Karpas-422 (cell line): ENCODE results near the gene RNF10. TPM values are rescaled to one million over a fixed set of nuclear protein-coding genes. Genes with fewer than 3 reads are reported as not detected.
"Not testable (repeated sequence)": the region's sequence is repeated elsewhere in the genome, so short reads cannot be mapped to it uniquely, and the experiment has no call there.

Source experiments
- DNase-seq: peaks from one replicate; pipeline ENCODE4 v3.0.0-alpha.2; 2015
- H2AFZ ChIP-seq: fragments of 200-600 bp; sonication (generic); 2 replicates; pipeline ENCODE4 v1.6.1; 2014; ENCODE audit warnings: antibody characterized with exemption, low read length, mixed read lengths
- H3K27ac ChIP-seq: fragments of 200-600 bp; sonication (generic); 2 replicates; pipeline ENCODE4 v1.5.1; 2014; ENCODE audit warnings: mild to moderate bottlenecking, low read length, moderate library complexity
- H3K27me3 ChIP-seq: fragments of 200-600 bp; sonication (generic); 2 replicates; pipeline ENCODE4 v1.6.1; 2014; ENCODE audit warnings: low read length, mixed read lengths
- H3K36me3 ChIP-seq: fragments of 200-600 bp; sonication (generic); 2 replicates; pipeline ENCODE4 v1.6.1; 2014; ENCODE audit warnings: low read length, mixed read lengths; ENCODE audit not compliant: insufficient read depth
- H3K4me1 ChIP-seq: fragments of 200-600 bp; sonication (generic); 2 replicates; pipeline ENCODE4 v1.6.1; 2014; ENCODE audit warnings: mild to moderate bottlenecking, low read length, mixed read lengths
- H3K4me2 ChIP-seq: fragments of 200-600 bp; sonication (generic); 2 replicates; pipeline ENCODE4 v1.6.1; 2014; ENCODE audit warnings: low read length, low read depth, mild to moderate bottlenecking; ENCODE audit not compliant: poor library complexity, severe bottlenecking
- H3K4me3 ChIP-seq: fragments of 200-600 bp; sonication (generic); 2 replicates; pipeline ENCODE4 v1.5.1; 2014; ENCODE audit warnings: mild to moderate bottlenecking, antibody characterized with exemption, low read length, mixed read lengths
- H3K79me2 ChIP-seq: fragments of 200-600 bp; sonication (generic); 2 replicates; pipeline ENCODE4 v1.6.1; 2014; ENCODE audit warnings: mild to moderate bottlenecking, low read length, mixed read lengths
- H3K9ac ChIP-seq: fragments of 200-600 bp; sonication (generic); 2 replicates; pipeline ENCODE4 v1.6.0; 2014; ENCODE audit warnings: low read length
- H3K9me2 ChIP-seq: fragments of 200-600 bp; sonication (generic), shearing (Covaris generic); replicated peaks from 2 replicates; pipeline ENCODE4 v1.6.0; 2014; ENCODE audit warnings: mild to moderate bottlenecking, low read length, moderate library complexity; ENCODE audit not compliant: insufficient read depth
- H3K9me3 ChIP-seq: fragments of 300-700, 200-600 bp; sonication (generic); 2 replicates; pipeline ENCODE4 v1.6.1; 2014; ENCODE audit warnings: low read length, mixed read lengths
- H4K20me1 ChIP-seq: fragments of 200-600 bp; sonication (generic); 2 replicates; pipeline ENCODE4 v1.6.1; 2014; ENCODE audit warnings: mild to moderate bottlenecking, antibody characterized with exemption, low read length, low read depth; ENCODE audit not compliant: insufficient read depth
- small RNA-seq: library from RNA; depleted of rRNA; stranded (forward); fragments of <200 nt; gene quantifications from one replicate; pipeline ENCODE3, GENCODE V24; 2014
- total RNA-seq: library from RNA; depleted of rRNA; stranded (reverse); fragments of >200 nt; shearing (Covaris generic); gene quantifications from 2 replicates; pipeline ENCODE4 v1.2.3, GENCODE V29; 2014; ENCODE audit warnings: low replicate concordance; rRNA removed

Gene RNF10
- total RNA-seq, 1 experiment from 2014 or later = 59.8 TPM

DNA sequence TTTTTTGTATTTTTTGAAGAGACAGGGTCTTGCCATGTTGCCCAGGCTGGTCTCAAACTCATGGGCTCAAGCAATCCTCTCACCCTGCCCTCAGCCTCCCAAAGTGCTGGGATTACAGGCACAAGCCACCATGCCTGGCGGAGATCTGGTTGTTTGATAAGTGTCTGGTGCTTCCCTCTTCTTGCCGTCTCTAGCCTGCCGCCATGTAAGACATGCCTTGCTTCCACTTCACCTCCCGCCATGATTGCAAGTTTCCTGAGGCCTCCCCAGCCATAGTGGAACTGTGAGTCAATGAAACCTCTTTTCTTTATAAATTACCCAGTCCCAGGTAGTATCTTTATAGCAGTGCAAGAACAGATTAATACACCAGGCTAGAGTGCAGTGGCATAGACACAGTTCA, 83.6 kb downstream of the RNF10 start:
- not testable (repeated sequence) for H3K9ac ChIP-seq, H3K4me2 ChIP-seq, DNase-seq, H3K4me1 ChIP-seq, H3K4me3 ChIP-seq, H3K27me3 ChIP-seq, H3K79me2 ChIP-seq, H3K9me2 ChIP-seq, H3K27ac ChIP-seq, H3K36me3 ChIP-seq, H3K9me3 ChIP-seq, H2AFZ ChIP-seq, H4K20me1 ChIP-seq

DNA sequence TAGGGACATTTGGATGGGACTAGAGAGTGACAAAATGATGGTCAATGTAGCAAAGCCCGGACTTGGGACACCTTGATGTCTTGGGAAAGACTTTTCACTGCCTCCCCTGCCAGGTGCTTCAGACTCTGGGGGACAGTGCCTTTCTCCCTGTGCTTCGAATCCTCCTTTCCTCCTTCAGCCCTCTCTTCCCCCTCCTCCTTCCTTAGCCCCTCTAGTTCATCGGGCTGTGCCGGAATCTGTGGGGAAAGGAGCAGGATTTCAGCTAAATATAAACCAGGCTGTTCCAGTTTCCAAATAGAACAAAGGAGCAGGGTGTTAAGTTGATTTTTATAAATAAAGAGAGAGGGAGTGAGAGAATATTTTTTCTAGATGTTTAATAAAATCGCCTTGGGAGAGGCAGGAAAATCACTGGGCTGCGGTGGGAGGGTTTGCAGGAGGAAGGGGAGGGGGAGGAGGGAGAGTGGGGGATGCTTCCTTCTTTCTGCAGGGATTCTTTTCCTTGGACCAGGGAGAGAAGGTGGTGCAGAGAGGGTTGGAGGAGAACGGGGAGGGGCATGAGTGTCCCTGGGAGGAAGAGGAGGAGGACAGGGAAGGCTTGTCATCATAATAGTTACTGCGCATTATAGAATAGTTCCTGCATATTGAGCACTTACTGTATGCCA, 84.9 kb downstream of the RNF10 start:
- no peaks in the 10 kb centered on the region for H3K27me3 ChIP-seq
- no peak overlapping the region for H3K4me2 ChIP-seq
- no peak overlapping the region for H3K9ac ChIP-seq
- H3K9me3 ChIP-seq = no peaks in the 10 kb centered on the region
- no peaks in the 10 kb centered on the region for H4K20me1 ChIP-seq
- H3K9me2 ChIP-seq = no peaks in the 10 kb centered on the region
- H3K79me2 ChIP-seq = no peaks in the 10 kb centered on the region
- H3K27ac ChIP-seq = no peak overlapping the region
- no peak overlapping the region for H3K4me3 ChIP-seq
- no peaks in the 10 kb centered on the region for H3K4me1 ChIP-seq
- no peak overlapping the region for H2AFZ ChIP-seq
- no peak for DNase-seq
- H3K36me3 ChIP-seq = no peaks in the 10 kb centered on the region

- Histone ChIP-seq H2AFZ (no peak overlapping the region), H3K36me3 (no peaks in the 10 kb centered on the region), H3K27me3 (no peaks in the 10 kb centered on the region), H3K79me2 (no peaks in the 10 kb centered on the region), H3K27ac (no peak overlapping the region), H3K4me3 (no peak overlapping the region), H3K4me1 (no peaks in the 10 kb centered on the region), H3K9ac (no peak overlapping the region), H3K4me2 (no peak overlapping the region), H3K9me2 (no peaks in the 10 kb centered on the region), H4K20me1 (no peaks in the 10 kb centered on the region), H3K9me3 (no peaks in the 10 kb centered on the region)
- no peak for DNase-seq
Observed at GRCh38 chr12:120620624-120621023, 86.5 kb downstream of the RNF10 start.

- Histone ChIP-seq H3K9me3 (no peaks in the 10 kb centered on the region), H3K36me3 (no peaks in the 10 kb centered on the region), H3K4me2 (no peak overlapping the region), H3K9ac (no peak overlapping the region), H3K4me3 (no peak overlapping the region), H3K9me2 (no peaks in the 10 kb centered on the region), H3K27ac (no peak overlapping the region), H4K20me1 (no peaks in the 10 kb centered on the region), H2AFZ (no peak overlapping the region), H3K27me3 (no peaks in the 10 kb centered on the region), H3K79me2 (no peaks in the 10 kb centered on the region), H3K4me1 (peaks cover 5% of the 10 kb centered on the region; the same call in 1 of the 2 replicates)
- DNase-seq = peak; percentile 63
Observed at GRCh38 chr12:120625557-120626419, 91.6 kb downstream of the RNF10 start.

Small RNA genes lying within 50 kb of the gene (small RNA-seq; reads per million reads assigned to genes)
- not detected for gene RF00019

Other genes with a start within 250 kb of the RNF10 start
- gene RNU4-2, start 242.5 kb upstream of the RNF10 start, total RNA-seq = under 0.01 TPM in 2 replicates
- under 0.01 TPM in 2 replicates for gene RNU4-1, start 241.1 kb upstream of the RNF10 start, total RNA-seq
- 0.54 and 0.67 TPM in 2 replicates for gene SIRT4, start 232.0 kb upstream of the RNF10 start, total RNA-seq
- not detected in 2 replicates for gene PLA2G1B, start 206.6 kb upstream of the RNF10 start, total RNA-seq
- not detected in 2 replicates for gene MSI1, start 165.2 kb upstream of the RNF10 start, total RNA-seq
- 542 and 565 TPM in 2 replicates for gene COX6A1, start 96.2 kb upstream of the RNF10 start, total RNA-seq
- 15.6 and 26.1 TPM in 2 replicates for gene TRIAP1, start 88.0 kb upstream of the RNF10 start, total RNA-seq
- 18.7 and 21.9 TPM in 2 replicates for gene GATC, start 87.9 kb upstream of the RNF10 start, total RNA-seq
- gene SRSF9, start 64.6 kb upstream of the RNF10 start, total RNA-seq = 158 and 213 TPM in 2 replicates
- gene DYNLL1, start 38.2 kb upstream of the RNF10 start, total RNA-seq = 237 and 308 TPM in 2 replicates
- 26.3 and 31.5 TPM in 2 replicates for gene COQ5, start 5.2 kb upstream of the RNF10 start, total RNA-seq
- gene POP5, start 47.0 kb downstream of the RNF10 start, total RNA-seq = 69.1 and 72.9 TPM in 2 replicates
- not detected in 2 replicates for gene CABP1, start 106.3 kb downstream of the RNF10 start, total RNA-seq
- 80.8 and 88.3 TPM in 2 replicates for gene MLEC, start 152.8 kb downstream of the RNF10 start, total RNA-seq
- gene UNC119B, start 176.1 kb downstream of the RNF10 start, total RNA-seq = 19.7 and 28.8 TPM in 2 replicates
- 5.2 and 7.3 TPM in 2 replicates for gene ACADS, start 191.5 kb downstream of the RNF10 start, total RNA-seq